ENCODE results near the gene TBCD.
"Not testable (repeated sequence)": the region's sequence is repeated elsewhere in the genome, so short reads cannot be mapped to it uniquely, and the experiment has no call there.

The TBCD gene

GRCh38 chr17:82756166-82756565 is 4.3 kb downstream of the TBCD start:
- no peak overlapping the region for H3K27ac Mint-ChIP-seq
- H3K27me3 Mint-ChIP-seq = no peaks in the 10 kb centered on the region
- peaks cover 21% of the 10 kb centered on the region for H3K36me3 Mint-ChIP-seq (ENCODE audit: insufficient read depth)
- H3K9me3 Mint-ChIP-seq = no peaks in the 10 kb centered on the region
- peaks cover 23 to 34% of the 10 kb centered on the region in 2 donors for H3K4me1 Mint-ChIP-seq (ENCODE audit: low read depth in 2 of 2)
- ATAC-seq (replicated peaks) = no peak
- DNase-seq = no peak
- H3K4me3 Mint-ChIP-seq = no peak overlapping the region

GRCh38 chr17:82765371-82765770 is 13.5 kb downstream of the TBCD start:
- Mint-ChIP-seq H3K27me3 (no peaks in the 10 kb centered on the region), H3K4me3 (no peak overlapping the region), H3K27ac (peak overlapping the region in 1 of 2 donors; percentile 38), H3K36me3 (ENCODE audit: insufficient read depth) (peaks cover 24% of the 10 kb centered on the region), H3K9me3 (no peaks in the 10 kb centered on the region), H3K4me1 (ENCODE audit: low read depth in 2 of 2) (peaks cover 2 to 15% of the 10 kb centered on the region in 2 donors)
- ATAC-seq (replicated peaks) = no peak
- no peak for DNase-seq

- no peak for ATAC-seq (replicated peaks)
- Mint-ChIP-seq H3K27me3 (no peaks in the 10 kb centered on the region), H3K9me3 (no peaks in the 10 kb centered on the region), H3K27ac (no peak overlapping the region), H3K4me1 (ENCODE audit: low read depth in 2 of 2) (peaks cover 3 to 10% of the 10 kb centered on the region in 2 donors), H3K36me3 (ENCODE audit: insufficient read depth) (peaks cover 27% of the 10 kb centered on the region), H3K4me3 (no peak overlapping the region)
- DNase-seq = peak in 2 of 3 experiments; percentile 25 to 27
Measured at GRCh38 chr17:82767041-82767754, 15.3 kb downstream of the TBCD start.

GRCh38 chr17:82769041-82769440 is 17.2 kb downstream of the TBCD start:
- H3K9me3 Mint-ChIP-seq = no peaks in the 10 kb centered on the region
- peaks cover 4 to 5% of the 10 kb centered on the region in 2 donors for H3K4me1 Mint-ChIP-seq (ENCODE audit: low read depth in 2 of 2)
- no peak overlapping the region for H3K4me3 Mint-ChIP-seq
- H3K27me3 Mint-ChIP-seq = no peaks in the 10 kb centered on the region
- ATAC-seq (replicated peaks) = no peak
- H3K36me3 Mint-ChIP-seq (ENCODE audit: insufficient read depth) = peaks cover 25% of the 10 kb centered on the region
- no peak for DNase-seq
- no peak overlapping the region for H3K27ac Mint-ChIP-seq

GRCh38 chr17:82772026-82772425 is 20.2 kb downstream of the TBCD start:
- H3K4me1 Mint-ChIP-seq (ENCODE audit: low read depth in 2 of 2) = peaks cover 16 to 20% of the 10 kb centered on the region in 2 donors
- peaks cover 25% of the 10 kb centered on the region for H3K36me3 Mint-ChIP-seq (ENCODE audit: insufficient read depth)
- H3K9me3 Mint-ChIP-seq = no peaks in the 10 kb centered on the region
- no peak for DNase-seq
- no peaks in the 10 kb centered on the region for H3K27me3 Mint-ChIP-seq
- H3K27ac Mint-ChIP-seq = peak overlapping the region in 1 of 2 donors; percentile 67
- peak overlapping the region; percentile 46 to 54 for H3K4me3 Mint-ChIP-seq
- ATAC-seq (replicated peaks) = no peak

- not testable (repeated sequence) for DNase-seq; H3K9me3 Mint-ChIP-seq; ATAC-seq (replicated peaks); H3K36me3 Mint-ChIP-seq (ENCODE audit: insufficient read depth); H3K27me3 Mint-ChIP-seq
- Mint-ChIP-seq H3K27ac (peak overlapping the region; percentile 46 to 85), H3K4me1 (ENCODE audit: low read depth in 2 of 2) (peaks cover 19 to 23% of the 10 kb centered on the region in 2 donors), H3K4me3 (peak overlapping the region; percentile 76)
Measured at GRCh38 chr17:82774456-82774855, 22.6 kb downstream of the TBCD start.

GRCh38 chr17:82775001-82775823 is 23.3 kb downstream of the TBCD start:
- Mint-ChIP-seq H3K27me3 (no peaks in the 10 kb centered on the region), H3K4me1 (ENCODE audit: low read depth in 2 of 2) (peaks cover 19 to 23% of the 10 kb centered on the region in 2 donors), H3K4me3 (peak overlapping the region; percentile 76), H3K27ac (peak overlapping the region; percentile 84 to 85), H3K9me3 (no peaks in the 10 kb centered on the region), H3K36me3 (ENCODE audit: insufficient read depth) (peaks cover 9% of the 10 kb centered on the region)
- peak; percentile 36 to 54 (median 41) for DNase-seq
- peak; percentile 96 for ATAC-seq (replicated peaks)

- Mint-ChIP-seq H3K9me3 (no peaks in the 10 kb centered on the region), H3K27me3 (no peaks in the 10 kb centered on the region), H3K36me3 (ENCODE audit: insufficient read depth) (peaks cover 9% of the 10 kb centered on the region), H3K4me1 (ENCODE audit: low read depth in 2 of 2) (peaks cover 19 to 23% of the 10 kb centered on the region in 2 donors), H3K27ac (peak overlapping the region; percentile 30 to 85), H3K4me3 (peak overlapping the region; percentile 52 to 54)
- ATAC-seq (replicated peaks) (peak; percentile 31), DNase-seq (peak in 1 of 3 experiments; percentile 16)
Measured at GRCh38 chr17:82776454-82776853, 24.6 kb downstream of the TBCD start.

- Mint-ChIP-seq H3K27ac (peak overlapping the region; percentile 36 to 78), H3K4me1 (ENCODE audit: low read depth in 2 of 2) (peaks cover 25 to 29% of the 10 kb centered on the region in 2 donors)
- not testable (repeated sequence) for DNase-seq; H3K36me3 Mint-ChIP-seq (ENCODE audit: insufficient read depth); H3K27me3 Mint-ChIP-seq; ATAC-seq (replicated peaks); H3K9me3 Mint-ChIP-seq; H3K4me3 Mint-ChIP-seq
Measured at GRCh38 chr17:82777778-82778375, 26.0 kb downstream of the TBCD start.

GRCh38 chr17:82779541-82779940 is 27.7 kb downstream of the TBCD start:
- DNase-seq (no peak), ATAC-seq (replicated peaks) (no peak)
- Mint-ChIP-seq H3K4me1 (ENCODE audit: low read depth in 2 of 2) (peaks cover 27 to 32% of the 10 kb centered on the region in 2 donors), H3K36me3 (ENCODE audit: insufficient read depth) (peaks cover 9% of the 10 kb centered on the region), H3K27me3 (no peaks in the 10 kb centered on the region), H3K9me3 (no peaks in the 10 kb centered on the region), H3K27ac (no peak overlapping the region), H3K4me3 (no peak overlapping the region)

- H3K4me3 Mint-ChIP-seq = no peak overlapping the region
- no peaks in the 10 kb centered on the region for H3K27me3 Mint-ChIP-seq
- DNase-seq (no peak), ATAC-seq (replicated peaks) (no peak)
- H3K36me3 Mint-ChIP-seq (ENCODE audit: insufficient read depth) = peaks cover 9% of the 10 kb centered on the region
- H3K27ac Mint-ChIP-seq = no peak overlapping the region
- H3K9me3 Mint-ChIP-seq = no peaks in the 10 kb centered on the region
- H3K4me1 Mint-ChIP-seq (ENCODE audit: low read depth in 2 of 2) = peaks cover 20 to 27% of the 10 kb centered on the region in 2 donors
Measured at GRCh38 chr17:82780195-82780594, 28.3 kb downstream of the TBCD start.

- no peaks in the 10 kb centered on the region for H3K9me3 Mint-ChIP-seq
- ATAC-seq (replicated peaks) = no peak
Measured at GRCh38 chr17:82780971-82781893, 29.4 kb downstream of the TBCD start.

More at GRCh38 chr17:82780971-82781893, 29.4 kb downstream of the TBCD start:
- Mint-ChIP-seq H3K36me3 (ENCODE audit: insufficient read depth) (peaks cover 11% of the 10 kb centered on the region), H3K4me1 (ENCODE audit: low read depth in 2 of 2) (peaks cover 16 to 21% of the 10 kb centered on the region in 2 donors), H3K27me3 (no peaks in the 10 kb centered on the region), H3K27ac (peak overlapping the region in 1 of 2 donors; percentile 84), H3K4me3 (no peak overlapping the region)
- DNase-seq = no peak
